Activated T-helper 17 cell treated with anti-CD3 and anti-CD28 coated beads, Interleukin-2, amount 50 U/mL, for 72 hours (primary cell): Measurements from ENCODE around the gene ARRDC4. TPM values are rescaled to one million over a fixed set of nuclear protein-coding genes. Genes with fewer than 3 reads are reported as not detected.
A peak's percentile ranks its signal among the peaks of the same experiment; 100 is the strongest.

Source experiments
- ATAC-seq: fragments of 150-1000 bp; cut with Tn5 transposase; replicated peaks from 2 replicates; pipeline ENCODE4 v1.10.0; 2021; ENCODE audit warnings: mild to moderate bottlenecking, moderate library complexity
- H3K27ac Mint-ChIP-seq: one replicate; pipeline ENCODE4 v1.8.0; 2022; ENCODE audit warnings: mixed read lengths
- H3K27me3 Mint-ChIP-seq: one replicate; pipeline ENCODE4 v1.8.0; 2022; ENCODE audit warnings: mixed read lengths
- H3K36me3 Mint-ChIP-seq: one replicate; pipeline ENCODE4 v1.8.0; 2022; ENCODE audit warnings: low read depth, mild to moderate bottlenecking, mixed read lengths
- H3K4me1 Mint-ChIP-seq: one replicate; pipeline ENCODE4 v1.8.0; 2022; ENCODE audit warnings: mixed read lengths
- H3K4me3 Mint-ChIP-seq: one replicate; pipeline ENCODE4 v1.8.0; 2022; ENCODE audit warnings: mild to moderate bottlenecking, mixed read lengths
- H3K9me3 Mint-ChIP-seq: one replicate; pipeline ENCODE4 v1.8.0; 2022; ENCODE audit warnings: mixed read lengths
- total RNA-seq, 2 donors: library from RNA; stranded (reverse); gene quantifications; one replicate each; pipeline ENCODE4 v1.2.3, GENCODE V29; 2022

ARRDC4 gene
- under 1 TPM; 0.39 to 0.71 TPM for total RNA-seq

DNA sequence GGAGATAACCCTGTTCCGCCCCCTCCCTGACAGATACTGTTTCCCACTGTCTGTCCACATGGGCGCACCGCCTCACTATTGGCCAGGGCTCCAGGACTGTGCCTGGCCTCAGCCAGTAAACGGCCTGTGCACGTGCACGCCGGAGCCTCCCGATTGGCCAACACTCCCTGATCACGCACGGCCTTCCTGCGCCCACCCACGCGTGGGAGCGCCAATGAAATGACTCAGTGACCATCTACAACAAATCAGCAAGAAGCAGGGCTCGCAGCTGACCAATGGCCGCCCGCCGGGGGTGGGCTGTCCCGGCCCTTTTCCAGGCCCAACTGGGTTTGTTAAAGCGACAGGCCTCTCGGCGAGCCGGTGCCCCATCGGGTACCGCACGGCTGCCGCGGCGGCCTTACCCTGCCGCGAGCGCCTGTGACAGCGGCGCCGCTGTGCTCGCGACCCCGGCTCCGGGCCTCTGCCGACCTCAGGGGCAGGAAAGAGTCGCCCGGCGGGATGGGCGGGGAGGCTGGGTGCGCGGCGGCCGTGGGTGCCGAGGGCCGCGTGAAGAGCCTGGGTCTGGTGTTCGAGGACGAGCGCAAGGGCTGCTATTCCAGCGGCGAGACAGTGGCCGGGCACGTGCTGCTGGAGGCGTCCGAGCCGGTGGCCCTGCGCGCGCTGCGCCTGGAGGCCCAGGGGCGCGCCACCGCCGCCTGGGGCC, at the start of gene ARRDC4:
Gene ARRDC4, plus strand, starts transcription at position 340 of the 703 bp plus-strand sequence. Its CDS starts 159 bp downstream, at position 499.
- peak within 1 kb of the TSS; percentile 73 for H3K4me3 Mint-ChIP-seq
- peaks cover 5% of the 10 kb centered on the region for H3K4me1 Mint-ChIP-seq
- peaks cover 8% of the 10 kb centered on the region for H3K27me3 Mint-ChIP-seq
- no peaks in the 10 kb centered on the region for H3K36me3 Mint-ChIP-seq
- ATAC-seq: peak; percentile 97
- H3K9me3 Mint-ChIP-seq: no peaks in the 10 kb centered on the region
- H3K27ac Mint-ChIP-seq: peak within 1 kb of the TSS; percentile 62

DNA sequence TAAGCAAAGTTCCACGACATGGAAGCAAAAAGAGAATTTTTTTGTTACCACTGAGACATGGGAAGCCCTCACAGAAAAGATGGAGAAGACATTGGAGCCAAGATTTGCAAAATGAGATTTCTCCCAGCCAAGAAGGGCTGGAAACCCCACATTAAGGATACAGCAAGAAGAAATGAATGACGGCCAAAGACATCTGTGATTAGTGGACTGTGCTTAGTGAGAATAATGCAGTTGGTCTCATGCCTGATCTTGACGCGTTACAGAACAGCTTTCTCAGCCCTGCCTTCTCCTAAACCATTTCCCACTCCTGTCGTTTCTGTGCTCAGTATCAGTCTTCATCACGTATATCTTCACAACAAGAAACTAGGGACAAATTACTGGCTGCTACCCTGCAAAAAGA, 45.8 kb upstream of the ARRDC4 start:
- Mint-ChIP-seq H3K27me3 (no peaks in the 10 kb centered on the region), H3K4me3 (no peak overlapping the region), H3K4me1 (no peaks in the 10 kb centered on the region), H3K27ac (no peak overlapping the region), H3K36me3 (no peaks in the 10 kb centered on the region), H3K9me3 (no peaks in the 10 kb centered on the region)
- no peak for ATAC-seq

DNA sequence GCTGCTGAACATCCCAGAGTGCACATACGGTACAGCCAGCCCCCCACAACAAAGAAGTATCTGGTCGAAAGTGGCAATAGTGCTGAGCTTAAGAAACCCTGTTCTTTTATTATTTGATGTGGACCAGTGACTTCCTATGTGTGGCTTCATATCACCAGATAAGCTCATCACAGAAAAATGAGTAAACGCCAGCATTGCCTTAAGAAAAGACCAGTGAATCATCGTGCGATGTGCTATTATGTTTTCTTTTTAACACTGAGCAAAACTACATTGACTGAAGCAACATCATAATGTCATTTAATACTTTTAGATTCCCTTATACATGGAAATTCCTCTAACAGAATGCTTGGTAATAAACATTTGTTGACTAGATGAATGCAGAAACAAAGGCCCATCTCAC, 45.2 kb upstream of the ARRDC4 start:
- no peaks in the 10 kb centered on the region for H3K36me3 Mint-ChIP-seq
- no peak overlapping the region for H3K4me3 Mint-ChIP-seq
- no peaks in the 10 kb centered on the region for H3K27me3 Mint-ChIP-seq
- no peaks in the 10 kb centered on the region for H3K9me3 Mint-ChIP-seq
- no peak overlapping the region for H3K27ac Mint-ChIP-seq
- ATAC-seq: no peak
- H3K4me1 Mint-ChIP-seq: no peaks in the 10 kb centered on the region

DNA sequence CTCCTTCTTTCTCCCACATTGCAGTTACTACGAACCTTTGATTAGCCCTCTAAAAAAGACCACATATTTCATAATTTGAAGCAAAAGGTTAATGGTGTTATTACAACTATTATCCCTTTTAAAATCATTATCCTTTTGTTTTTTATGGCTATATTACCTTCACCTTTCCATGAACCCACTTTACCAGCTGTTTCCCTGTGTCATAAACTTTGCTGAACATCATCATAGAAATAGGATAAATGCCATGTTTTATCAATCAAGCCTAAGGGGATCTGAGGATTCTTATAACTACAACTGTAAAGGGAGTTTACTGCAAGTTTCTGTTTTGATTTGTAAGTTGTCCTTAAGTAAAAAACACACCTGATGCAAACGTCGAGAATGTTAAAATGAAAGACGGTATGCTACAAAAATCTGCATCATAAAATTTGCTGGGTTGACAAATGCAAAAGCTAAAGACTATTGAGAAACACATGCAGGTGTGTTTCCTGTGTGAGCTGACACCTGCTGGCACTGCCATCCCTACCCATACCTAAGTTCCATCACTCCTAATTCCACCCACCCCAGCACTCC, 39.1 kb upstream of the ARRDC4 start:
- Mint-ChIP-seq H3K4me3 (no peak overlapping the region), H3K27me3 (no peaks in the 10 kb centered on the region), H3K9me3 (peaks cover 10% of the 10 kb centered on the region), H3K36me3 (no peaks in the 10 kb centered on the region), H3K27ac (no peak overlapping the region), H3K4me1 (no peaks in the 10 kb centered on the region)
- ATAC-seq: no peak

DNA sequence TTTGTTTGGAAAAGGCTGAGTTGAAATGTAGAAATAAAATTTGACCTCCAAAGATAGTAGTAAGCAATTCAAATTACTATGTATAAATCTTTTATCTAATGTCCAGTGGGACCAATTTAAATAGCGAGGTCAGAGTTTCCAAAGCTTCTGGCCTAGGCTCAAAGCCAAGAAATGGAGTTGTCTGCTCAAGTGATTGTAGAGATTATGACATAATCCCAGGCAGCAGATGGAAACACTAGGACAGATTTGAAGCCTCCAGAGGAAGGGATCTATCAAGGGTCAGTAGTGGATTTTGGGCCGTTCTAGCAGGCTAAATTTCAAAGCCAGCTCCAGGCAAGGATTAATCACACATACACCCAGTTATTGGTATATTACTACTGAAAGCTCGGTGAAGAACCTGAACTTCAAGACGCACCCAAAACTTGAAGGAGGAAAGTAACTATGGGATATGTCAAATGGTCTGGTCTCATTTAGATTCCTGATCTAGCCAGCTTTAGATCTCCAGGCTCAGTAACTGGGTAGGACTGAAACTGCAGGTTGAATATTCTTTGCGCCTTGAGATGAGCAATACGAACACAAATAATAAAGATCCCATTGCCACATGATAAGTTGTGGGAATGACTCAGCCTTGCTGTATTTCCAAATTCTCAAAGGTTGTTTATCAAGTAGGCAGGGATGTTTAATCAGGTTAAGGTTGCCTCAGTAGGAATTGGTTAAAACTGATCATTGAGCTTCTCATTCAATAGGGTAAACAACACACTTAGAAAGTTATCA, 30.9 kb upstream of the ARRDC4 start:
- Mint-ChIP-seq H3K4me3 (no peak overlapping the region), H3K36me3 (no peaks in the 10 kb centered on the region), H3K27ac (no peak overlapping the region), H3K27me3 (peaks cover 4% of the 10 kb centered on the region), H3K4me1 (no peaks in the 10 kb centered on the region), H3K9me3 (peaks cover 10% of the 10 kb centered on the region)
- no peak for ATAC-seq

- peaks cover 4% of the 10 kb centered on the region for H3K27me3 Mint-ChIP-seq
- no peak overlapping the region for H3K4me3 Mint-ChIP-seq
- no peak overlapping the region for H3K27ac Mint-ChIP-seq
- no peak for ATAC-seq
- H3K4me1 Mint-ChIP-seq: no peaks in the 10 kb centered on the region
- no peaks in the 10 kb centered on the region for H3K36me3 Mint-ChIP-seq
- H3K9me3 Mint-ChIP-seq: peaks cover 6% of the 10 kb centered on the region
These were observed 30.3 kb upstream of the ARRDC4 start for GRCh38 chr15:97930230-97930629.

DNA sequence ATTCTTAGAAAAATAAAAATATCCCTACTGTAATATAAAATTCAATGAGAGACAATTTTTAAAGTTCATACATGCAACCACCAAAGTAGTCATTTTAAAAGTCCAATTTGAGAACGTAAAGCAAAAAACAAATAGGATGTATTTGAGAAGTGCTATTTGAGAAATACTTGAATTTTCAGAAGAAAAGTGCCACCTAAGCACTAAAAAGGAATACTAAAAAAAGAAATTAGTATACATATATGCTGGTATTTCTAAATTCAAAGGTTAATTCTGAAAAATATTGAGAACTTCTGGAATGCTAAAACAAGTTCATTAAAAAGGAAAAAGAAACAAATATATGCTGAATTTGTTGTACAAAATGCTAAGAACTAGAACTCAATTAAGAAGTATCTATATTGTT, 29.2 kb upstream of the ARRDC4 start:
- peaks cover 4% of the 10 kb centered on the region for H3K27me3 Mint-ChIP-seq
- H3K4me3 Mint-ChIP-seq: no peak overlapping the region
- H3K27ac Mint-ChIP-seq: no peak overlapping the region
- no peaks in the 10 kb centered on the region for H3K4me1 Mint-ChIP-seq
- H3K36me3 Mint-ChIP-seq: no peaks in the 10 kb centered on the region
- peaks cover 9% of the 10 kb centered on the region for H3K9me3 Mint-ChIP-seq
- ATAC-seq: no peak

- no peak for ATAC-seq
- H3K4me1 Mint-ChIP-seq: no peaks in the 10 kb centered on the region
- H3K36me3 Mint-ChIP-seq: no peaks in the 10 kb centered on the region
- no peak overlapping the region for H3K27ac Mint-ChIP-seq
- H3K4me3 Mint-ChIP-seq: no peak overlapping the region
- H3K27me3 Mint-ChIP-seq: peaks cover 4% of the 10 kb centered on the region
- H3K9me3 Mint-ChIP-seq: peaks cover 10% of the 10 kb centered on the region
These were observed 26.9 kb upstream of the ARRDC4 start for GRCh38 chr15:97933589-97933988.

DNA sequence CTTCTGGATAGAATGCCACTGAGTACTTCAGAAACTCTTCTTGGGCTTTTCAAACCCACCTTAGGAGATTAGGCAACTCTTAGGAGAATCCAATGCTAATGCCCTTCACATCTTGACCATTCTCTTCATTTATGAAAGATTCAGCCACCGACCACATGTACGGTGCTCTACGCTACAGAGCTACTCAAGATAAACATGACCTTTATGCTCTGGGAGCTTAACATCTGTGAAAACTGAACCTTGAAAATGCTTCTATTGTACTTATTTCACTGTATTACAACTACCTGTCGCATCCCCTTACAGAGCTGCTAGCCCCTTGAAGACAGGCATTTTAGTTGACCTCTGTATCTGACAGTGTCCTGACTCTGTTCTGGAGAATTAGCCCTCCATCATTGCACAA, 19.5 kb upstream of the ARRDC4 start:
- H3K27ac Mint-ChIP-seq: no peak overlapping the region
- H3K27me3 Mint-ChIP-seq: no peaks in the 10 kb centered on the region
- no peaks in the 10 kb centered on the region for H3K4me1 Mint-ChIP-seq
- H3K9me3 Mint-ChIP-seq: peaks cover 3% of the 10 kb centered on the region
- H3K36me3 Mint-ChIP-seq: no peaks in the 10 kb centered on the region
- ATAC-seq: no peak
- H3K4me3 Mint-ChIP-seq: no peak overlapping the region

- Mint-ChIP-seq H3K36me3 (no peaks in the 10 kb centered on the region), H3K4me1 (no peaks in the 10 kb centered on the region), H3K27me3 (peaks cover 3% of the 10 kb centered on the region), H3K4me3 (no peak overlapping the region), H3K27ac (no peak overlapping the region), H3K9me3 (peaks cover 4% of the 10 kb centered on the region)
- no peak for ATAC-seq
These were observed 18.9 kb upstream of the ARRDC4 start for GRCh38 chr15:97941572-97941971.

DNA sequence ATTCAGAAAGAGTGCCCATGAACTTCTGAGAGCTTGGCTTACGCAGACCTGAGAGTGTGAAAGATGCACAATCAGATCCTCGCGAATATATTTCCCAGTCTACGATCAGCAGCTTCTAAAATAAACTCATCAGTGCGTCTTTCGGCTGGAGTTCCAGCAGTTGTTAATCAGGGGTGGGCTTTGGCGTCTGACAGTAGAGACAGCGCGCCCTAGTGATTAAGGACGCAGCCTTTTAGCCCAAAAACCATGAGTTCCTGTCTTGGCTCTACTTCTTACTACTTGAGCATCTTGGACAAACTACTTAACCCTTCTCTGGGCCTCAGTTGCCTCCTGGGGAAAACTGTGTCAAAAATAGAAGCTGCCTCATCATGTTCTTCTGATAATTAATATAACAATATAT, 15.8 kb upstream of the ARRDC4 start:
- H3K9me3 Mint-ChIP-seq: peaks cover 4% of the 10 kb centered on the region
- H3K27me3 Mint-ChIP-seq: peaks cover 3% of the 10 kb centered on the region
- ATAC-seq: no peak
- no peak overlapping the region for H3K27ac Mint-ChIP-seq
- H3K36me3 Mint-ChIP-seq: no peaks in the 10 kb centered on the region
- no peak overlapping the region for H3K4me3 Mint-ChIP-seq
- H3K4me1 Mint-ChIP-seq: no peaks in the 10 kb centered on the region

DNA sequence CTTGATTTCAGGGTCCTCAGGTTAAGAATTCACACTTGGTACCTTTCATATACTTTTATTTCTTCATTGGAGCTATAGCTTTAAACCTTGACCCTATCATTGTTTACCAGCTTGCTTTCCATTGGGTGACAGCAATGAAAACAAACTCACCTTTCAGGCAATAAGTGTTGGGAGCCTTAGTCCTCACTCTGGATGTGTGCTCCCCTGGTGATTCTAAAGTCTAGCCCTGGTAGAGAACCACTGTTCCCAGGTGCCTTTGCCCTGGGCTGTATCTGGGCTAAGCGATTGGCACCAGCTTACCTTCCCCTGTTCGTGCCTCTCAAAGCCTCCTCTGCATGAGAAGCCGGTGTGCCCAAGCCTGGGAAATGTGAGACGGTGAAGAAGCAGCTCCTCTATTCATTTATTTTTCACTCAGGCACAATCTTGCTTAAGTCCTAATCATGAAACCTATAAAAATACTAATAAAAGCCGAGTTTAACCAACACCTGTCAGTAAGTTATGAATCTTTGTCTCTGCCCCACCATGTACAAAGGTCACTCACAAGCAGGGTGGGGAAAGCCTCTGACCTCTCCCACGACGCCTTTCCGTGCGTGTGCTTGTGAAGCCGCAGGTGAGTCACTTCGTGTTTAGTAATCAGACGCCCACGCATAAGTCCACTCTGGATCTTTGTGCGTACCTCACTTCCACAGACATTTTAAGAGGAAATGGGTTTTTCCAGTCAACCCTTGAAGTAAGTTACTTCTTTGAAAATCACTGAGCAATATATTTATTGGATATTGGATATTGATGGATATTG, 12.8 kb upstream of the ARRDC4 start:
- H3K9me3 Mint-ChIP-seq: peaks cover 4% of the 10 kb centered on the region
- H3K4me1 Mint-ChIP-seq: no peaks in the 10 kb centered on the region
- no peaks in the 10 kb centered on the region for H3K36me3 Mint-ChIP-seq
- no peak overlapping the region for H3K27ac Mint-ChIP-seq
- H3K27me3 Mint-ChIP-seq: peaks cover 3% of the 10 kb centered on the region
- ATAC-seq: no peak
- no peak overlapping the region for H3K4me3 Mint-ChIP-seq

GRCh38 chr15:97953254-97953653, 7.2 kb upstream of the ARRDC4 start:
- no peaks in the 10 kb centered on the region for H3K4me1 Mint-ChIP-seq
- H3K27ac Mint-ChIP-seq: no peak overlapping the region
- H3K27me3 Mint-ChIP-seq: no peaks in the 10 kb centered on the region
- ATAC-seq: no peak
- H3K36me3 Mint-ChIP-seq: no peaks in the 10 kb centered on the region
- H3K4me3 Mint-ChIP-seq: no peak overlapping the region
- no peaks in the 10 kb centered on the region for H3K9me3 Mint-ChIP-seq

- Mint-ChIP-seq H3K9me3 (no peaks in the 10 kb centered on the region), H3K27ac (no peak overlapping the region), H3K4me3 (no peak overlapping the region), H3K27me3 (no peaks in the 10 kb centered on the region), H3K36me3 (no peaks in the 10 kb centered on the region), H3K4me1 (no peaks in the 10 kb centered on the region)
- ATAC-seq: no peak
These were observed 6.8 kb upstream of the ARRDC4 start for GRCh38 chr15:97953748-97954147.
